Stimulated activated CD8-positive, alpha-beta memory T cell treated with anti-CD3 and anti-CD28 coated beads, Interleukin-12 subunit alpha, Interleukin-12 subunit beta, amount 100 ng/mL, for 24 hours (primary cell): ENCODE data around the gene INSM2.

Experiments
- DNase-seq: peaks from one replicate; pipeline ENCODE4 v3.0.0-alpha.2; 2020; ENCODE audit errors: extremely low read depth

INSM2 gene

DNA sequence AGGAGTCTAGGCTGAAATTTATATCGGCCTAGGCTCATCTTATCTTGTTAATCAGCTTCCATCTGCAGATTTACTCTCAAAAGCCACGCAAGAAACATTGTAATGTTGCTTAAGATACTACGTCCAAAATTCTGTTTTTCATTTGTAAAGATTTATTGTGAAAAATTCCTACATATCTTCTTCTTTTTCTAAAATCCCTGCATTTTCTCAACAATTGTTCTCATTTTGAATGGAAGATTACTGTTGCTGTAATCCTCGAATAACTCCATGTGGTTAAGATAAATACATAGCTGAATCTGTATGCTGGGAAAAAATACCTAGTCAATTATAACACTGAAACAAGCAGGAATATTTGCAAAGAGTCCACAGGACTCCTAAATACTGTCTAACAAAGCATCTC lies 15.6 kb downstream of the INSM2 start:
- DNase-seq, result no peak

- DNase-seq, result no peak
Observed at GRCh38 chr14:35551081-35551480, 17.1 kb downstream of the INSM2 start.

- no peak for DNase-seq
Observed at GRCh38 chr14:35553808-35554207, 19.8 kb downstream of the INSM2 start.

DNA sequence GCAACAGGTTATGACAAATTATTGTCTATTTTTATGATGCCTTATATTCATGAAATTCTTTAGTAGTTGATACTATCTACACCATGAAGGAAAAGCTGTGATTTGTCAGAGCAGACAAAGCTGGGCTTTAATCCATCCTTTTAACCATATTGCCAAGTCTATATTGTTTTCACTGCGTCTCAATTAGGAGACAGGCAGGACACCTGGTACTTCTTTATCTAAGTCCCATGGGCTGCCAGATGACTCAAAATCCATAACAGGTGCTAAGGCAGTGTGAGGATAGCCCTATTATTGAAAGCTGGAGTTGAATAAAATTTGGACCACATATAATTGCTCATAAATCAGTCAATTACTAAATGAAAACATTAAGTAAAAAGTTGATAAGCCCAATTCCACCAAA lies 22.6 kb downstream of the INSM2 start:
- DNase-seq, result no peak

GRCh38 chr14:35557221-35557747 lies 23.3 kb downstream of the INSM2 start:
- no peak for DNase-seq

GRCh38 chr14:35558680-35559079 lies 24.7 kb downstream of the INSM2 start:
- DNase-seq, result no peak

- DNase-seq, result no peak
Observed at GRCh38 chr14:35565871-35566464, 32.0 kb downstream of the INSM2 start.

DNA sequence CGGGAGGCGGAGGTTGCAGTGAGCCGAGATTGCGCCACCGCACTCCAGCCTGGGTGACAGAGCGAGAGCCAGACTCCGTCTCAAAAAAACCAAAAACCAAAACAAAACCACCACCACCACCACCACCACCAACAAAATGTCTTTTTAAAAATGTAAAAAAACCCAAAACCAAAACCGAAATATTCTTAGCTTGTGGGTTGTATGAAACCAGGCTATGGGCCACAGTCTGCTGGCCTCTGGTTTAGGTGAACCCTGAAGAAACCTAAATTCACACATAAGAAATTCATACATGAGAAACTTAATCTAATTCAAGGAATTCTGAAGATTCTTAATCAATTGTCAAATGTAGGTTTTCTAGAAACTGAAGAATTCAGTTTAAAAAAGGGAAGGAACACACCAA lies 37.6 kb downstream of the INSM2 start:
- DNase-seq, result no peak

DNA sequence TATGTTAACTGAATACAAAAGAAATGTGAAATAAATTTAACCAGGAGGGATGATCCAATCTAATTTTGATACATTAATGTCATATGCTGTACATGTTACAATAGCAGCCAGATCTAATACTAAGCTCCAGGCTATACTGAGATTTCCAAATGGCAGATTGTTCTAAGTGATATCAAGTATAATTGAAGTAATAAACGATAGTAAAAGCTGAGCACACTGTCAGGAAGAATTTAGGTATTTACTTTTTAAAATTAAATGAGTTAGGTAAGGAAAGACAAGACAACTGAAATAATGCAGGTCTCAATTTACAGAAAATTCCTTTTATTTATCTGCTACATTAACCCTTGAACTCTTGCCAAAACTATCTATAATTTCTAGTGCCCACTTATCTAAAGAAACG lies 39.9 kb downstream of the INSM2 start:
- DNase-seq, result no peak

GRCh38 chr14:35576260-35576659 lies 42.3 kb downstream of the INSM2 start:
- DNase-seq, result no peak

DNA sequence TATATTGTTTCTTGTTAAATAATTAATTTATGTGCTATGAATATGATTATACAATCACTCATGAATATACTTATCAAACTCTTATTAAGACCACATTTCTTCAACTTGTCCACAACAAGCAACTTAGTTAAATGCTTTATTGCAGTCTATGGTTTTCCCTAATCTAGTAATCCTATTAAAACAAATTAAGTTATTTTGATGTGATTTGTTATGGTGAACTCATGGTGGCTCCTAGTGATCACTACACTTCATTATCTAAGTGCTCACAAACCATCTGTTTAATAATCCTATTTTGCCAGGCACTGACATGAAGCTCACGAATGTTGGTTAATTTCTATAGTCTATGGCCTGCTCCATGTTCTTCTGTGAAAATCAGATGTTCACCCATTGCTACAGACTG lies 42.9 kb downstream of the INSM2 start:
- no peak for DNase-seq

- no peak for DNase-seq
Observed at GRCh38 chr14:35578135-35578534, 44.2 kb downstream of the INSM2 start.

GRCh38 chr14:35578639-35579038 lies 44.7 kb downstream of the INSM2 start:
- no peak for DNase-seq
